ENCODE results near the gene MAN1C1. TPM values are rescaled to one million over a fixed set of nuclear protein-coding genes. Genes with fewer than 3 reads are reported as not detected.

The MAN1C1 gene
- total and polyA plus RNA-seq, 10 of the 15 experiments (the other 5 are each of a cell fraction or from before 2014, with no cell fraction given) = 0.12 to 0.56 (median 0.22) TPM; not detected in 3

- TF ChIP-seq, protein P1, sequence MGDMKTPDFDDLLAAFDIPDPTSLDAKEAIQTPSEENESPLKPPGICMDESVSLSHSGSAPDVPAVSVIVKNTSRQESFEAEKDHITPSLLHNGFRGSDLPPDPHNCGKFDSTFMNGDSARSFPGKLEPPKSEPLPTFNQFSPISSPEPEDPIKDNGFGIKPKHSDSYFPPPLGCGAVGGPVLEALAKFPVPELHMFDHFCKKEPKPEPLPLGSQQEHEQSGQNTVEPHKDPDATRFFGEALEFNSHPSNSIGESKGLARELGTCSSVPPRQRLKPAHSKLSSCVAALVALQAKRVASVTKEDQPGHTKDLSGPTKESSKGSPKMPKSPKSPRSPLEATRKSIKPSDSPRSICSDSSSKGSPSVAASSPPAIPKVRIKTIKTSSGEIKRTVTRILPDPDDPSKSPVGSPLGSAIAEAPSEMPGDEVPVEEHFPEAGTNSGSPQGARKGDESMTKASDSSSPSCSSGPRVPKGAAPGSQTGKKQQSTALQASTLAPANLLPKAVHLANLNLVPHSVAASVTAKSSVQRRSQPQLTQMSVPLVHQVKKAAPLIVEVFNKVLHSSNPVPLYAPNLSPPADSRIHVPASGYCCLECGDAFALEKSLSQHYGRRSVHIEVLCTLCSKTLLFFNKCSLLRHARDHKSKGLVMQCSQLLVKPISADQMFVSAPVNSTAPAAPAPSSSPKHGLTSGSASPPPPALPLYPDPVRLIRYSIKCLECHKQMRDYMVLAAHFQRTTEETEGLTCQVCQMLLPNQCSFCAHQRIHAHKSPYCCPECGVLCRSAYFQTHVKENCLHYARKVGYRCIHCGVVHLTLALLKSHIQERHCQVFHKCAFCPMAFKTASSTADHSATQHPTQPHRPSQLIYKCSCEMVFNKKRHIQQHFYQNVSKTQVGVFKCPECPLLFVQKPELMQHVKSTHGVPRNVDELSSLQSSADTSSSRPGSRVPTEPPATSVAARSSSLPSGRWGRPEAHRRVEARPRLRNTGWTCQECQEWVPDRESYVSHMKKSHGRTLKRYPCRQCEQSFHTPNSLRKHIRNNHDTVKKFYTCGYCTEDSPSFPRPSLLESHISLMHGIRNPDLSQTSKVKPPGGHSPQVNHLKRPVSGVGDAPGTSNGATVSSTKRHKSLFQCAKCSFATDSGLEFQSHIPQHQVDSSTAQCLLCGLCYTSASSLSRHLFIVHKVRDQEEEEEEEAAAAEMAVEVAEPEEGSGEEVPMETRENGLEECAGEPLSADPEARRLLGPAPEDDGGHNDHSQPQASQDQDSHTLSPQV (IDR thresholded peaks at IDR 0.05) = no peak
- TF ChIP-seq EGR1 (IDR thresholded peaks at IDR 0.05; ENCODE audit: borderline replicate concordance in 1 of 2, low read depth in 2 of 2, low read length in 2 of 2) (no peak), NRF1 (conservative IDR thresholded peaks at IDR 0.05; ENCODE audit: low read depth, low read length) (no peak)
These were observed 191.1 kb downstream of the MAN1C1 start (continued) for GRCh38 chr1:25807480-25808390.

DNA sequence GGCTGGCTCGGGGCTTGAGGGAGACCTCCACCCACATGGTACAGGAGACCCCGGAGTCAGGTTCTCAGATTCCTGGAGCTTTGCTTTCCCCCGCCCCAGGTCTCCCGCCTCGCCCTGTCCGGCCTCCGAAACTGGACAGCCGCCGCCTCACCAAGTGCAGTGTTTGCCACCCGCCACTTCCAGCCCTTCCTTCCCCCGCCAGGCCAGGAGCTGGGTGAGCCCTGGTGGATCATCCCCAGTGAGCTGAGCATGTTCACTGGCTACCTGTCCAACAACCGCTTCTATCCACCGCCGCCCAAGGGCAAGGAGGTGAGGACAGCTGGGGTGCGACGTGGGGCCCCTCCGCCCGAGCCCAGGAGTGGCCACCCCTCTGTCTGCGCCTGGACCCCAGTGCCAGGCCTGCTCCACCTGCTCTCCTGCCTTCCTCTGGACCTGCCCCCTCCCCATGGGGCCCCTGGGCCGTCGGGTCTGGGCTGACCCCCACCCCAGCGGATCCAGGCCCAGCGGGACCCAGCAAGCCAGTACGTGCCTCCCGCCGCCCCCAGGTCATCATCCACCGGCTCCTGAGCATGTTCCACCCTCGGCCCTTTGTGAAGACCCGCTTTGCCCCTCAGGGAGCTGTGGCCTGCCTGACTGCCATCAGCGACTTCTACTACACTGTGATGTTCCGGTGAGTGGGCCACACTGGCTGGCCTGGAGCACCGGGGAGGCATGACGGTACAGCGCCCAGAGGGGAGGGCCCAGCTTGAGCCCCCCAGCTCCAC is 192.1 kb downstream of the MAN1C1 start:
- Histone ChIP-seq H2AFZ (ENCODE audit: control insufficient read depth, low read depth, low read length) (no peak overlapping the region), H3K36me3 (ENCODE audit: control insufficient read depth in 2 of 2, insufficient read depth in 2 of 2, low read length in 1 of 2) (no peaks in the 10 kb centered on the region), H3K4me2 (ENCODE audit: control insufficient read depth, insufficient read depth) (no peak overlapping the region), H3K9me3 (replicated peaks; ENCODE audit: control insufficient read depth, insufficient read depth, low read length) (no peaks in the 10 kb centered on the region), H4K20me1 (ENCODE audit: control insufficient read depth, insufficient read depth) (no peaks in the 10 kb centered on the region), H3K4me3 (no peak overlapping the region), H3K27me3 (replicated peaks in 1 of 2; ENCODE audit: control insufficient read depth in 2 of 2, insufficient read depth in 2 of 2, low read length in 1 of 2) (no peaks in the 10 kb centered on the region), H3K79me2 (ENCODE audit: control insufficient read depth, insufficient read depth, low read length) (no peaks in the 10 kb centered on the region), H3K4me1 (ENCODE audit: control insufficient read depth, insufficient read depth, low read length) (peaks cover 20% of the 10 kb centered on the region), H3K9ac (ENCODE audit: control insufficient read depth, insufficient read depth, low read length) (no peak overlapping the region), H3K27ac (ENCODE audit: control insufficient read depth, insufficient read depth) (no peak overlapping the region)
- no TSS peak for BruUV-seq (replicated peaks)
- RAD21 ChIA-PET (ENCODE audit: unreplicated experiment) = interaction anchor here (0.8 to 3.2 kb wide), 5 partner anchors 189 to 288 kb away, joined by 3 to 15 read pairs (median 8); partner anchors contain the start of gene PAFAH2
- TF ChIP-seq CHD4 (IDR thresholded peaks at IDR 0.05) = no peak
- TF ChIP-seq SRF (IDR thresholded peaks at IDR 0.05; ENCODE audit: low read depth in 2 of 2, low read length in 2 of 2) = no peak
- no peak for TF ChIP-seq ZZZ3 (IDR thresholded peaks at IDR 0.05; ENCODE audit: control insufficient read depth, insufficient read length, low read depth)
- TF ChIP-seq, protein P2, sequence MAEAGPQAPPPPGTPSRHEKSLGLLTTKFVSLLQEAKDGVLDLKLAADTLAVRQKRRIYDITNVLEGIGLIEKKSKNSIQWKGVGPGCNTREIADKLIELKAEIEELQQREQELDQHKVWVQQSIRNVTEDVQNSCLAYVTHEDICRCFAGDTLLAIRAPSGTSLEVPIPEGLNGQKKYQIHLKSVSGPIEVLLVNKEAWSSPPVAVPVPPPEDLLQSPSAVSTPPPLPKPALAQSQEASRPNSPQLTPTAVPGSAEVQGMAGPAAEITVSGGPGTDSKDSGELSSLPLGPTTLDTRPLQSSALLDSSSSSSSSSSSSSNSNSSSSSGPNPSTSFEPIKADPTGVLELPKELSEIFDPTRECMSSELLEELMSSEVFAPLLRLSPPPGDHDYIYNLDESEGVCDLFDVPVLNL (IDR thresholded peaks at IDR 0.05; ENCODE audit: low read depth, low read length) = no peak
- no peak for TF ChIP-seq EED (IDR thresholded peaks at IDR 0.05; ENCODE audit: low read depth)
- TF ChIP-seq EGR1 (IDR thresholded peaks at IDR 0.05; ENCODE audit: borderline replicate concordance in 1 of 2, low read depth in 2 of 2, low read length in 2 of 2) = no peak
- intact Hi-C loops (cut with micrococcal nuclease; ENCODE audit: unreplicated experiment) (loop anchor here (10.0 kb wide), 1 partner anchor 564 kb away; the partner anchor contains the start of gene RSRP1), in situ Hi-C loops (cut with MboI) (loop anchor here (25.0 kb wide), 1 partner anchor 396 kb away; the partner anchor contains the start of gene RHCE)
- SMC1A ChIA-PET (ENCODE audit: uncharacterized antibody, unreplicated experiment) = interaction anchor here (0.6 to 1.9 kb wide), 4 partner anchors 10 to 304 kb away, joined by 3 to 14 read pairs (median 6); partner anchors contain the start of gene MTFR1L
- DNase-seq (ENCODE audit: low read depth, low spot score) (no peak), FAIRE-seq (no peak), ATAC-seq (no peak)
- 75% methylated on average over 29 of the region's 34 CpGs for WGBS (ENCODE audit: insufficient coverage, insufficient replicate concordance, low lambda C conversion rate, missing lambda C conversion rate)
- CTCF ChIA-PET = interaction anchor here (1.2 to 8.1 kb wide), 10 partner anchors 9 to 321 kb away, joined by 3 to 63 read pairs (median 13); partner anchors contain the start of genes MTFR1L and SELENON
- POLR2A ChIA-PET = interaction anchor here (1.1 to 1.9 kb wide), 2 partner anchors 12 to 569 kb away, joined by 4 to 5 read pairs; no protein-coding TSS in a partner anchor

Measured in GM12878 (cell line).